ENCODE results near the gene TSPAN11. TPM values are rescaled to one million over a fixed set of nuclear protein-coding genes. Genes with fewer than 3 reads are reported as not detected.

Gene TSPAN11
- total and polyA plus RNA-seq, 5 donors from 2014 or later: not detected

DNA sequence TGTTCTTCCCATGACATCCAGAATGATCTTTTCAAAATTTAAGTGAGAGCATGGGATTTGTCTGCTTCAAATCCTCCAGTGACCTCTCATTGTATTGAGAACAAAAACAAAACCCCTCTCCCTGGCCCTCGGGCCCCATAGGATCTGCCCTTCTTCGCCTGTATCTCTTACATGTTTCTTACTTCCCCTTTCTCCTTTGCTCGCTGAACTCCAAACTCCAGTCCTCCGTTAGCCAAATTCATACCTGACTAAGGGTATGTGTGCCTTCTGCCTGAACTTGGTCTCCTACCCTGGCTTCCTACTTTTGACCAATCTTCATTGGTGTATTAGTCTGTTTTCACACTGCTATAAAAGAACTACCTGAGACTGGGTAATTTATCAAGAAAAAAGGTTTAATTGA, 13.2 kb upstream of the TSPAN11 start:
- Histone ChIP-seq H3K9me3 (ENCODE audit: control insufficient read depth in 2 of 2, low read length in 2 of 2) (no peaks in the 10 kb centered on the region), H3K27ac (ENCODE audit: insufficient read depth, low read length, poor library complexity, severe bottlenecking) (no peak overlapping the region), H3K27me3 (ENCODE audit: control insufficient read depth, insufficient read depth, low read length) (no peaks in the 10 kb centered on the region), H3K4me1 (ENCODE audit: control insufficient read depth, insufficient read depth, low read length, poor library complexity, severe bottlenecking) (no peaks in the 10 kb centered on the region), H3K4me3 (ENCODE audit: low read depth, low read length) (no peak overlapping the region), H3K36me3 (ENCODE audit: control insufficient read depth, insufficient read depth, low read length) (no peaks in the 10 kb centered on the region)
- Mint-ChIP-seq H3K4me1 (no peaks in the 10 kb centered on the region), H3K4me3 (no peak overlapping the region), H3K36me3 (no peaks in the 10 kb centered on the region), H3K27me3 (peaks cover 16% of the 10 kb centered on the region), H3K27ac (no peak overlapping the region), H3K9me3 (peaks cover 0 to 3% (median 0%) of the 10 kb centered on the region in 7 donors)
- ATAC-seq (ENCODE audit: low read depth in 2 of 2): no peak
- DNase-seq: no peak

DNA sequence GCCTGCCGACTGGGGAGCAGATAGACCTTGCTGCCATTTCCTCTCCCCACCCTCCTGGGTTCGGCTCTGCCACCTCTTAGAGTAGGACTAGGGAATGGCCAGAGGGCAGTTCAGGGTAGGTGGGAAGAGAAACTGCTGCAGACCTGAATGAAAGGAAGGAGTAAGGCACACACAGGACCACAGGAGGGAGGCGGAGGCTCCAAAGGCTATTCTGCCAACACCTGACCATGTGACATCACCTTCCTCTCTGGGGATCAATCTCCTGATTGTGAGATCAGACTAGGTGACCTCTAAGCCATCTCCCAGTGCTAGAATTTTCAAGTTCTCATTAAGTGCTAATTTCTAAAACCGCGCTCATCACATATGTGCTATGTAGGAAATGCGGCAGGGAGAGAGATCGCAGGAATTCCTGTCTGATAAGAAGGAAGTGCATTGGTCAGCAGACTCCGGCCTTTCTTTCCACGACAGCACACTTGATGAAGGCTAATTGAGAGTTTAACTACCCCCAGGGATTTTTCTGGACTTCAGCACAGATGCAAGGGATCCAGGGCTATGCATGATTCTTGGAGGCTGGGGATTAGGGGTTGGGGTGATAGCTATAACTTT, 11.5 kb upstream of the TSPAN11 start:
- no peak overlapping the region for H3K27ac ChIP-seq (ENCODE audit: insufficient read depth, low read length, poor library complexity, severe bottlenecking)
- no peak overlapping the region for H3K4me3 ChIP-seq (ENCODE audit: low read depth, low read length)
- H3K9me3 Mint-ChIP-seq: no peaks in the 10 kb centered on the region
- H3K36me3 Mint-ChIP-seq: no peaks in the 10 kb centered on the region
- H3K9me3 ChIP-seq (ENCODE audit: control insufficient read depth in 2 of 2, low read length in 2 of 2): no peaks in the 10 kb centered on the region
- H3K4me1 ChIP-seq (ENCODE audit: control insufficient read depth, insufficient read depth, low read length, poor library complexity, severe bottlenecking): no peaks in the 10 kb centered on the region
- H3K27ac Mint-ChIP-seq: no peak overlapping the region
- DNase-seq (no peak), ATAC-seq (ENCODE audit: low read depth in 2 of 2) (no peak)
- peaks cover 16% of the 10 kb centered on the region for H3K27me3 Mint-ChIP-seq
- no peak overlapping the region for H3K4me3 Mint-ChIP-seq
- no peaks in the 10 kb centered on the region for H3K4me1 Mint-ChIP-seq
- H3K27me3 ChIP-seq (ENCODE audit: control insufficient read depth, insufficient read depth, low read length): no peaks in the 10 kb centered on the region
- H3K36me3 ChIP-seq (ENCODE audit: control insufficient read depth, insufficient read depth, low read length): no peaks in the 10 kb centered on the region

GRCh38 chr12:30923057-30923456, 3.5 kb upstream of the TSPAN11 start:
- Mint-ChIP-seq H3K9me3 (peaks cover 0 to 2% (median 0%) of the 10 kb centered on the region in 7 donors), H3K27ac (no peak overlapping the region), H3K36me3 (no peaks in the 10 kb centered on the region)

GRCh38 chr12:30925607-30926242, 823 bp upstream of the TSPAN11 start:
- H3K4me3 ChIP-seq (ENCODE audit: low read depth, low read length): no peak overlapping the region
- H3K27me3 Mint-ChIP-seq: peaks cover 42% of the 10 kb centered on the region
- no peaks in the 10 kb centered on the region for H3K4me1 ChIP-seq (ENCODE audit: control insufficient read depth, insufficient read depth, low read length, poor library complexity, severe bottlenecking)
- no peaks in the 10 kb centered on the region for H3K36me3 ChIP-seq (ENCODE audit: control insufficient read depth, insufficient read depth, low read length)
- H3K27ac Mint-ChIP-seq: no peak overlapping the region
- no peaks in the 10 kb centered on the region for H3K9me3 ChIP-seq (ENCODE audit: control insufficient read depth in 2 of 2, low read length in 2 of 2)
- no peak for DNase-seq
- no peak for ATAC-seq (ENCODE audit: low read depth in 2 of 2)
- no peak overlapping the region for H3K4me3 Mint-ChIP-seq
- no peaks in the 10 kb centered on the region for H3K36me3 Mint-ChIP-seq
- no peak overlapping the region for H3K27ac ChIP-seq (ENCODE audit: insufficient read depth, low read length, poor library complexity, severe bottlenecking)
- H3K4me1 Mint-ChIP-seq: peaks cover 0 to 2% (median 0%) of the 10 kb centered on the region in 4 donors
- peaks cover 0 to 4% (median 0%) of the 10 kb centered on the region in 7 donors for H3K9me3 Mint-ChIP-seq
- peaks cover 10% of the 10 kb centered on the region for H3K27me3 ChIP-seq (ENCODE audit: control insufficient read depth, insufficient read depth, low read length)

More at GRCh38 chr12:30923057-30923456, 3.5 kb upstream of the TSPAN11 start:
- no peak for ATAC-seq (ENCODE audit: low read depth in 2 of 2)
- Mint-ChIP-seq H3K4me1 (peaks cover 0 to 2% (median 0%) of the 10 kb centered on the region in 4 donors), H3K27me3 (peaks cover 37% of the 10 kb centered on the region), H3K4me3 (no peak overlapping the region)
- Histone ChIP-seq H3K4me1 (ENCODE audit: control insufficient read depth, insufficient read depth, low read length, poor library complexity, severe bottlenecking) (no peaks in the 10 kb centered on the region), H3K27me3 (ENCODE audit: control insufficient read depth, insufficient read depth, low read length) (peaks cover 10% of the 10 kb centered on the region), H3K9me3 (ENCODE audit: control insufficient read depth in 2 of 2, low read length in 2 of 2) (no peaks in the 10 kb centered on the region), H3K4me3 (ENCODE audit: low read depth, low read length) (no peak overlapping the region), H3K36me3 (ENCODE audit: control insufficient read depth, insufficient read depth, low read length) (no peaks in the 10 kb centered on the region), H3K27ac (ENCODE audit: insufficient read depth, low read length, poor library complexity, severe bottlenecking) (no peak overlapping the region)
- DNase-seq: no peak

DNA sequence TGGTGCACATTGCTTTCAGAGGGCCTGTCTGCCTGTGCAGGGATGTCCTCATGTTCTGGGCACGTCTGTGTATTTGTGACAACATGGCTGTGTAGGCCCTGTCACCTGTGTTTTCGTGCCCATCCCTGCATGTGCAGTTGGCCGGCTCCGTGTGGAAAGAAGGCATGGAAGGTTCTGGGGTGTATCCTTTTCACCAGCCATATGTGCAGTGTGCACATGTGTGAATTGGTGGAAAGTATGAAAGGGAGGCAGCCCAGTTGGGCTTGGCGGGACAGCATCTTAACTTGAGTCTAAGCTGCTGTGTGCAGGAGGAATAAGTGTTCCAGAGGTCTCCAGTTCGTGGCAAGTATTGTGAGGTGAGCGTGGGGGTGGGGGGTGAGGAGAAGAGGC, 669 bp downstream of the TSPAN11 start:
- no peak overlapping the region for H3K27ac Mint-ChIP-seq
- no peak overlapping the region for H3K4me3 Mint-ChIP-seq

GRCh38 chr12:30928356-30929244, 2.1 kb downstream of the TSPAN11 start:
- no peaks in the 10 kb centered on the region for H3K36me3 Mint-ChIP-seq
- H3K27ac ChIP-seq (ENCODE audit: insufficient read depth, low read length, poor library complexity, severe bottlenecking): no peak overlapping the region
- H3K9me3 Mint-ChIP-seq: peaks cover 0 to 4% (median 0%) of the 10 kb centered on the region in 7 donors
- H3K27ac Mint-ChIP-seq: no peak overlapping the region
- no peaks in the 10 kb centered on the region for H3K36me3 ChIP-seq (ENCODE audit: control insufficient read depth, insufficient read depth, low read length)
- ATAC-seq (ENCODE audit: low read depth in 2 of 2) (no peak), DNase-seq (no peak)
- H3K27me3 ChIP-seq (ENCODE audit: control insufficient read depth, insufficient read depth, low read length): peaks cover 10% of the 10 kb centered on the region
- no peaks in the 10 kb centered on the region for H3K4me1 ChIP-seq (ENCODE audit: control insufficient read depth, insufficient read depth, low read length, poor library complexity, severe bottlenecking)
- no peak overlapping the region for H3K4me3 Mint-ChIP-seq
- no peaks in the 10 kb centered on the region for H3K9me3 ChIP-seq (ENCODE audit: control insufficient read depth in 2 of 2, low read length in 2 of 2)
- peaks cover 0 to 2% (median 0%) of the 10 kb centered on the region in 4 donors for H3K4me1 Mint-ChIP-seq
- no peak overlapping the region for H3K4me3 ChIP-seq (ENCODE audit: low read depth, low read length)
- peaks cover 37% of the 10 kb centered on the region for H3K27me3 Mint-ChIP-seq

More for the DNA sequence above, 669 bp downstream of the TSPAN11 start:
- Mint-ChIP-seq H3K36me3 (no peaks in the 10 kb centered on the region), H3K4me1 (peaks cover 0 to 2% (median 0%) of the 10 kb centered on the region in 4 donors), H3K27me3 (peaks cover 41% of the 10 kb centered on the region), H3K9me3 (peaks cover 0 to 4% (median 0%) of the 10 kb centered on the region in 7 donors)
- ATAC-seq (ENCODE audit: low read depth in 2 of 2) (no peak), DNase-seq (no peak)
- H3K4me1 ChIP-seq (ENCODE audit: control insufficient read depth, insufficient read depth, low read length, poor library complexity, severe bottlenecking): no peaks in the 10 kb centered on the region
- no peak overlapping the region for H3K27ac ChIP-seq (ENCODE audit: insufficient read depth, low read length, poor library complexity, severe bottlenecking)
- H3K4me3 ChIP-seq (ENCODE audit: low read depth, low read length): no peak overlapping the region
- H3K36me3 ChIP-seq (ENCODE audit: control insufficient read depth, insufficient read depth, low read length): no peaks in the 10 kb centered on the region
- H3K9me3 ChIP-seq (ENCODE audit: control insufficient read depth in 2 of 2, low read length in 2 of 2): no peaks in the 10 kb centered on the region
- peaks cover 10% of the 10 kb centered on the region for H3K27me3 ChIP-seq (ENCODE audit: control insufficient read depth, insufficient read depth, low read length)

GRCh38 chr12:30930238-30930637, 3.7 kb downstream of the TSPAN11 start:
- H3K4me3 ChIP-seq (ENCODE audit: low read depth, low read length): no peak overlapping the region
- no peak overlapping the region for H3K27ac Mint-ChIP-seq
- ATAC-seq (ENCODE audit: low read depth in 2 of 2) (no peak), DNase-seq (no peak)
- H3K36me3 ChIP-seq (ENCODE audit: control insufficient read depth, insufficient read depth, low read length): no peaks in the 10 kb centered on the region
- H3K27ac ChIP-seq (ENCODE audit: insufficient read depth, low read length, poor library complexity, severe bottlenecking): no peak overlapping the region
- peaks cover 0 to 2% (median 0%) of the 10 kb centered on the region in 4 donors for H3K4me1 Mint-ChIP-seq
- H3K27me3 ChIP-seq (ENCODE audit: control insufficient read depth, insufficient read depth, low read length): peaks cover 10% of the 10 kb centered on the region
- H3K4me3 Mint-ChIP-seq: no peak overlapping the region
- H3K9me3 ChIP-seq (ENCODE audit: control insufficient read depth in 2 of 2, low read length in 2 of 2): no peaks in the 10 kb centered on the region
- H3K9me3 Mint-ChIP-seq: peaks cover 0 to 3% (median 0%) of the 10 kb centered on the region in 7 donors
- H3K27me3 Mint-ChIP-seq: peaks cover 29% of the 10 kb centered on the region
- H3K36me3 Mint-ChIP-seq: no peaks in the 10 kb centered on the region
- no peaks in the 10 kb centered on the region for H3K4me1 ChIP-seq (ENCODE audit: control insufficient read depth, insufficient read depth, low read length, poor library complexity, severe bottlenecking)
